Measurements from ENCODE around the gene SUGCT.

GRCh38 chr7:40793132-40793531, 658.3 kb downstream of the SUGCT start:
- TF ChIP-seq ZNF274 (IDR thresholded peaks at IDR 0.05; ENCODE audit: low read depth, low read length) (no peak), SUZ12 (IDR thresholded peaks at IDR 0.05; ENCODE audit: extremely low read depth, insufficient read depth, insufficient read length) (no peak)
